Neutrophil (primary cell): ENCODE measurements around the gene IQCC.

ENCODE experiments used
- H3K27ac ChIP-seq: fragments of 200-600 bp; sonication (generic); 2 replicates; pipeline ENCODE4 v1.5.1; 2016; ENCODE audit warnings: mild to moderate bottlenecking, moderate library complexity
- H3K27me3 ChIP-seq: fragments of 200-600 bp; sonication (generic); 2 replicates; pipeline ENCODE4 v1.6.0; 2016; ENCODE audit warnings: mild to moderate bottlenecking
- H3K36me3 ChIP-seq: fragments of 200-600 bp; sonication (generic); 2 replicates; pipeline ENCODE4 v1.5.1; 2017
- H3K4me1 ChIP-seq, 2 experiments: fragments of 200-600 bp in 1 of 2; sonication (generic) in 1 of 2; 1 replicate in 1 of 2; 2 replicates in 1 of 2; pipeline versions ENCODE4 v1.5.1 to v1.6.1; 2013 to 2016; ENCODE audit warnings: low read depth in 1 of 2, low read length in 1 of 2, mild to moderate bottlenecking in 1 of 2, moderate library complexity in 1 of 2; ENCODE audit not compliant: control insufficient read depth in 1 of 2, insufficient read depth in 1 of 2
- H3K4me3 ChIP-seq, 2 experiments: fragments of 200-600 bp in 1 of 2; sonication (generic) in 1 of 2; 1 replicate in 1 of 2; 2 replicates in 1 of 2; pipeline ENCODE4 v1.5.1; 2013 to 2016; ENCODE audit warnings: low read depth in 1 of 2, low read length in 1 of 2, mild to moderate bottlenecking in 1 of 2, moderate library complexity in 1 of 2
- H3K9me3 ChIP-seq: fragments of 200-600 bp; sonication (generic); 2 replicates; pipeline ENCODE4 v1.5.1; 2016
- CTCF ChIP-seq: fragments of 200-600 bp; sonication (generic); IDR thresholded peaks from 2 replicates; pipeline ENCODE4 v1.5.1; 2016; ENCODE audit warnings: antibody characterized with exemption

IQCC gene

GRCh38 chr1:32250893-32251716 is 45.6 kb downstream of the IQCC start, which contains the start of gene LCK:
LCK (plus strand) TSS chr1:32251265; CDS start chr1:32274330, 23,065 bp downstream.
- Histone ChIP-seq H3K27ac (no peak within 1 kb of the TSS), H3K4me3 (no peak within 1 kb of the TSS), H3K4me1 (peaks cover 15 to 19% of the 10 kb centered on the region in 2 experiments), H3K36me3 (no peaks in the 10 kb centered on the region), H3K9me3 (no peaks in the 10 kb centered on the region), H3K27me3 (peaks cover 23% of the 10 kb centered on the region)
- no peak for TF ChIP-seq CTCF

- peaks cover 6% of the 10 kb centered on the region for H3K27me3 ChIP-seq
- TF ChIP-seq CTCF: no peak
- no peaks in the 10 kb centered on the region for H3K9me3 ChIP-seq
- no peak overlapping the region for H3K27ac ChIP-seq
- no peak overlapping the region for H3K4me3 ChIP-seq
- peaks cover 1 to 3% of the 10 kb centered on the region in 2 experiments for H3K4me1 ChIP-seq
- no peaks in the 10 kb centered on the region for H3K36me3 ChIP-seq
Observed at GRCh38 chr1:32255072-32256071, 49.9 kb downstream of the IQCC start.

GRCh38 chr1:32256473-32257226 is 51.2 kb downstream of the IQCC start:
- Histone ChIP-seq H3K9me3 (no peaks in the 10 kb centered on the region), H3K36me3 (no peaks in the 10 kb centered on the region), H3K27me3 (no peaks in the 10 kb centered on the region), H3K4me3 (no peak overlapping the region), H3K27ac (no peak overlapping the region), H3K4me1 (peaks cover 0 to 3% of the 10 kb centered on the region in 2 experiments)
- TF ChIP-seq CTCF: no peak

- H3K4me3 ChIP-seq: no peak overlapping the region
- H3K9me3 ChIP-seq: no peaks in the 10 kb centered on the region
- H3K27ac ChIP-seq: no peak overlapping the region
- TF ChIP-seq CTCF: no peak
- peaks cover 0 to 3% of the 10 kb centered on the region in 2 experiments for H3K4me1 ChIP-seq
- H3K27me3 ChIP-seq: no peaks in the 10 kb centered on the region
- H3K36me3 ChIP-seq: no peaks in the 10 kb centered on the region
Observed at GRCh38 chr1:32257227-32257508, 51.7 kb downstream of the IQCC start.
